D341Med (cell line): ENCODE data around the gene BRIP1.
"Not testable (repeated sequence)": the region's sequence is repeated elsewhere in the genome, so short reads cannot be mapped to it uniquely, and the experiment has no call there.

ENCODE experiments used
- DNase-seq: peaks from one replicate; pipeline ENCODE4 v3.0.0; 2012; ENCODE audit warnings: low spot score

Gene BRIP1

DNA sequence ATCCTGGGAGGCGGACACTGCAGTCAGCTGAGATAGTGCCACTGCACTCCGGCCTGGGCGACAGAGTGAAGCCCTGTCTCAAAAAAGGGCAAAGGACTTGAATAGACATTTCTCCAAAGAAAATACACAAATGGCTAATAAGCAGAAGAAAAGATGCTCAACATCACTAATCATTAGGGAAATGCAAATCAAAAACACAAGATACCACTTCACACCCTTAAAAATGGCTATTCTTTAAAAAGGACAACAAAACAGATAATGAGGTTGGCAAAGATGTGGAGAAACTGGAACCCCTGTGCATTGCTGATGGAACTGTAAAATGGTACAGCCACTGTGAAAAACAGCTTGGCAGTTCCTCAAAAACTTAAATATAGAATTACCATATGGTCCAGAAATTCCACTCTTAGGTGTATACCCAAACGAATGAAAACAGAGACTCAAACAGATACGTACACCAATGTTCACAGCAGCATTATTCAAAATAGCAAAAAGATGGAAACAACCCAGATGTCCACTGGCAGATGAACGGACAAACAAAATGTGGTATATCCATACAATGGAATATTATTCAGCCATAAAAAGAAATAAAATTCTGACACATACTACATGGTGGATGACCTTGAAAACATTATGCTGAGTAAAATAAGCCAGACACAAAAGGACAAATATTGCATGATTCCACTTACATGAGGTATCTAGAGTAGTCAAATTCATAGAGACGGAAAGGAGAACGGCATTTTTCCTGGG lies 35.5 kb downstream of the BRIP1 start:
- DNase-seq: no peak

DNA sequence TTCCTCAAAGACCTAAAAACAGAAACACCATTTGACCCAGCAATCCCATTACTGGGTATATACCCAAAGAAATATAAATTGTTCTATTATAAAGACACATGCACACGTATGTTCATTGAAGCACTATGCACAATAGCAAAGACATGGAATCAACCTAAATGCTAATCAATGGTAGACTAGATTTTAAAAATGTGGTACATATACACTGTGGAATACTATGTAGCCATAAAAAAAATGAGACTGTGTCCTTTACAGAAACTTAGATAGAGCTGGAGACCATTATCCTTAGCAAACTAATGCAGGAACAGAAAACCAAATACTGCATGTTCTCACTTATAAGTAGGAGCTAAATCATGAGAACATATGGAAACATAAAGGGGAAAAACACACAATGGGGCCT lies 36.5 kb downstream of the BRIP1 start:
- not testable (repeated sequence) for DNase-seq

DNA sequence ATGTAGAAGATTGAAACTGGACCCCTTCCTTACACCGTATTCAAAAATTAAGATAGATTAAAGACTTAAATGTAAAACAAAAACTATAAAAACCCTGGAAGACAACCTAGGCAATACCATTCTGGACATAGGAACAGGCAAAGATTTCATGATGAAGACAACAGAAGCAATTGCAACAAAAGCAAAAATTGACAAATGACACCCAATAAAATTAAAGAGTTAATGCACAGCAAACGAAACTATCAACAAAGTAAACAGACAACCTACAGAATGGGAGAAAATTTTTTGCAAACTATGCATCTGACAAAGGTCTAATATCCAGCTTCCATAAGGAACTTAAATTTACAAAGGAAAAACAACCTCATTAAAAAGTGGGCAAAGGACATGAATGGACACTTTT lies 37.1 kb downstream of the BRIP1 start:
- not testable (repeated sequence) for DNase-seq

DNA sequence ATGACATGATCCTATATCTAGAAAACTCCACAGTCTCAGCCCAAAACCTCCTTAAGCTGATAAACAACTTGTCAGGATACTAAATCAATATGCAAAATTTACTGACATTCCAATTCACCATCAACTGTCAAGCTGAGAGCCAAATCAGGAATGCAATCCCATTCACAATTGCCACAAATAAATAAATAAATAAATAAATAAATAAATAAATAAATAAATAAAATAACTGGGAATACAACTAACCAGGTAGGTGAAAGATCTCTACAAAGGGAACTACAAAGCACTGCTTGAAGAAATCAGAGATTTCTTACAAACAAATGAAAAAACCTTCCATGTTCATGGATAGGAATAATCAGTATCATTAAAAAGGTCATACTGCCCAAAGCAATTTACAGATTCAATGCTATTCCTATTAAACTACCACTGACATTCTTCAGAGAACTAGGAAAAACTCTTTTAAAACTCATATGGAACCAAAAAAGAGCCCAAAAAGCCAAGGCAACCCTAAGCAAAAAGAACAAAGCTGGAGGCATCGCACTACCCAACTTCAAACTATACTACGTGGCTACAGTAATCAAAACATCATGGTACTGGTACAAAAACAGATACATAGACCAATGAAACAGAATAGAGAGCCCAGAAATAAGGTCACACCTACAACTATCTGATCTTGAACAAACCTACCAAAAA lies 37.7 kb downstream of the BRIP1 start:
- no peak for DNase-seq

DNA sequence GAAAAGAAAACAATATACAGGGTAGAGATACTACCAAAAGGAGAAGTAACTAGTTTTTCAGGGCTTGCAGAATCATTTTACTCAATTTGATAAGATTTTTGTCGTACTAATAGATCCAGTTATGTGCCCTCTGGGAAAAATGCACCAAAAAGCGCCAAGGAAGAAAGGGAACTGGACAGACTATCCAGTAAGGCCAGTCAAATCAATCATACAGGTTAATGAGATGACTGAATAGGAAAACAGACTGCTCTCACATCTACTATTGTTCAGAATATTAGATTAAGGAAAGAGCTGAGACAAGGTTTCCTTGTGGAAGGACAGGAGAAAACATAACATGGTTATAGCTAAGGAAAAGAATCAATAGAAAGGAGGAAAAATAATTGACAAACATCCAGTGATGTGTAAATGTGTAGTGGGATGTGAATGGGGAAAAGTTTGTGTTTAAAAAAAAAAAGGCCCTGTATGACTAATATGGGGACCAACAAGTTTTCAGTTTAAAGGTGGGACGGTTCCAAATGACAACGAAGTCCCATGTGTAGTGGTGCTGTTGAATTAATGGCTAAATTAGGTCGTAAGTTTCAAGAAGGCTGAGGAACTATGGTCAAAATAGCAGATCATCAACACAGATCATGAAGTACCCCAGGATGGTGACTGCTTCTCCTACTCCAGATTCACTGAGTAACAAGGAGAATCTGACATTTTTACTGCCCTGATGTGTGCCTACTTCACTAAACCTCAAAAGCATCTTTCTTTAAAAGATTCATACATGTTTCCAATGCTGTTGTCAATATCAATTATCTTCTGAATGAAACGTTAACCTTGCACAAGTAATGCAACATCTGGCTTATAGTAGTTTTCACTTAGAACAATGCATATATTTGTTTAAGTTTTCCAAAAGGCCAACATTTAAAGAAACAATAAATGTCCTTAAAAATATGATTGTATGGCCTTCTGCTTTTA lies 40.7 kb downstream of the BRIP1 start:
- no peak for DNase-seq

DNA sequence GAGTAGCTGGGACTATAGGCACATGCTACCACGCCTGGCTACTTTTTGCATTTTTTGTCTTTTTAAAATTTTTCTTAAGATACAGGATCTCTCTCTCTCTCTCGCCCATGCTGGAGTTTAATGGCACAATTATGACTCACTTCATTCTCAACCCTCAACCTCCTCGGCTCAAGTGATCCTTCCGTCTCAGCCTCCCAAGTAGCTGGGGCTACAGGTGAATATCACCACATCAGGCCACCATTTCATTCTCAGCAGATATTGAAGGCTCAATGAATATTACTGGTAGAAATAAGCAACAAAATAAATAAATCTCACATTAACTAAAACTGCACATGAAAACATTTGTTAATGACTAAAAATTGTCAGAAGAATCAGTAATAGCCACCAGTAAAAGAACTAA lies 41.7 kb downstream of the BRIP1 start:
- no peak for DNase-seq

DNA sequence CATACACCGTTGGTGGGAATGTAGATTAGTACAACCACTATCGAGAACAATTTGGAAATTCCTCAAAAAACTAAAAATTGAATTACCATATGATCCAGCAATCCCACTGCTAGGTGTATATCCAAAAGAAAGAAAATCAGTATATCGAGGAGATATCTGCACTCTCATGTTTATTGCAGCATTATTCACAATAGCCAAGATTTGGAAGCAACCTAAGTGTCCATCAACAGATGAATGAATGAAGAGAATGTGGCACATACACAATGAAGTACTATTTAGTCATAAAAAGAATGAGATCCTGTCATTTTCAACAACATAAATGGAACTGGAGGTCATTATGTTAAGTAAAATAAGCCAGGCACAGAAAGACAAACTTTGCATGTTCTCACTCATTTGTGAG lies 44.1 kb downstream of the BRIP1 start:
- DNase-seq: not testable (repeated sequence)

DNA sequence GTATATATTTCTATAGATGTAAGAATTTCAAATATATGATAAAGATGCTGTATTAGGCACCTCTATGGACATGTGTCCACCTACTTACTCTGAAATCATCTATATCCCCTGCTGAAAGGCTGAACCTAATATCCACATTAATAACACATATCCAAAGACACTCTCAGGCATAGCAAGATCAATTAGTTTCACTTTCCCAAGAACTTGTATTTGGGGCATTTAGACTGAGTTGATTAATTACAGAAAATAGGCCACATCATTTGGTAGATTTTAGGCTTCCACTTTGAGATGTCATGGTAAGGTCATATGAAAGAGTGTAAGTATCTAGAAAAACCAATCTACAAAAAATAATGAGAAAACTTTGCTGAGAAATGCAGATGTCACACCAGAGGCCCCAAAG lies 45.1 kb downstream of the BRIP1 start:
- no peak for DNase-seq

DNA sequence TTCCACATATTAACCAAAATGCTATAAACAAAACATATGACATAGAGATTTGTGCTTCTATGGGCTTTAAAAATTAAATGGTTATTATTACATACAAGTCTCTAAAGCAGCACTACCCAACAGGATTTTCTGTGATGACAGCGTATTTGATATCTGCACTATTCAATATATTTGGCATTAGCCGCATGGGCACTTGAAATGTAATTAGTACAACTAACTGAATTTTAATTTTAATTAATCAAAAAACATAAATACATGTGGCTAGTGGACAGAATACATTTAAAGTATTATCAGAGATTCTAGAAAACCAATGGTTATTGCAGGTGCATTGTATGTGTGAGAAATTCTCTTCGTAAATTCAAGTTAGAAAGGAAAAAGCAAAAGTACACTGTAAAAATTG lies 45.9 kb downstream of the BRIP1 start:
- no peak for DNase-seq

DNA sequence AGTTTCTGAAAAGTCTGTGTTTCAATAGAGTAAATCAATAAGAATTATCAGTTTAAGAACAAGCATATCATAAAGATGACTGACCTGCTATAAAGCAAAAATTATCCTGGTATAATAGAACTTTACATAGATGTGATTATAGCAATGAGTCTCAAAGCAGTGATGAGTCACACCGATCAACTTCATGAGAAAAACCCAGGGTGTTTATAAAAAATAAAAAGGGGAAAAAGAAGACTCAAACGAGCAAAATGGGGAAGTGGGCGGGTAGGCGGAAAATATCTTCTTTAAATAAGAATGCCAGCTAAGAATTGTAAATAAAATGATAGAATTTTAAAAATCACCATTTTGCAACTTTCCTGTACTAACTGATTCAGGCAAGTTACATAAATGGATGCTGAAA lies 46.8 kb downstream of the BRIP1 start:
- no peak for DNase-seq

DNA sequence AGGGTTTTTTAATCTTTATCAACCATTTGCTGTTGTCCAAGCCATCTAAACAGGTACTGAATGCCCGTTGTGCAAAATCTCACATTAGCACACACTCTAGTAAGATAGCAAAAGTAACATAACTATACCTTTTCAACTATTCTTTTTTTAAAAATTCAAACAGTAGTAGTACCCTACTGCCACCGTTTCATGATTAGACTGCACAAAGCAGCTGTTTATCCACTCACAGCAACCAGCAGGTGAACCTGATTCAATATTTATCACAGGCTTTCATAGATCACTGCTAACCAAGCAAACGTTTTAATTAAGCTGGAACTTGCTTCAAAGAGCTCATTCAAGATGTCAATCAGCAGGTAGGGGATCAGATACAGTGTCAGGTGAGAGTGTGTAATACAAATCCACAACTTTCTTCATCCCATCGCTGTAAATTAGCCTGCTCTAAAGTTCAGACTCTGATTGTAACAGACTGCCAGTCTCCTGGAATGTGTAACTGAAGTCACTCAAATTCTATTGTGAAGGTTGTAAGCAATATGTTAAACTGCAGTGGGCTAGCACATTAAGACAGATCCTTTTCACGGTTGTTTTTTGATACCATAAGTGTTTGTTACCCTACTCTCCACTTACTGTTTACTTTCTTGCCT lies 47.3 kb downstream of the BRIP1 start:
- no peak for DNase-seq

DNA sequence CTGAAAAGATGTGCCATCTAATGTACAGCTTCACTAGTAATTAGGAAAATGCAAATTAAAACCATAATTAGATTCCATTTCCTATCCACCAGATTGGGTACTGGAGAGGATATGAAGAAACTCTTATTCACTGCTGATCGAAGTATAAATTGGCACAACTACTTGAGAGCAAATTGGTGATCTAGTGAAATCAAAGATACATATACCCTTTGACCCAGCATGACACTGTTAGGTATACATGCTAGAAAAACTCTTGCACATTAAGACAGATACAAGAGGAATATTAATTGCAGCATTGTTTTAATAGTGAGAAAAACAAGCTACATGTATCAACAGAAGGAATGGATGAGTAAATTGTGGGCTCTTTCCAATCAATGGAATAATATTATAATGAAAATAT lies 48.8 kb downstream of the BRIP1 start:
- DNase-seq: no peak

DNA sequence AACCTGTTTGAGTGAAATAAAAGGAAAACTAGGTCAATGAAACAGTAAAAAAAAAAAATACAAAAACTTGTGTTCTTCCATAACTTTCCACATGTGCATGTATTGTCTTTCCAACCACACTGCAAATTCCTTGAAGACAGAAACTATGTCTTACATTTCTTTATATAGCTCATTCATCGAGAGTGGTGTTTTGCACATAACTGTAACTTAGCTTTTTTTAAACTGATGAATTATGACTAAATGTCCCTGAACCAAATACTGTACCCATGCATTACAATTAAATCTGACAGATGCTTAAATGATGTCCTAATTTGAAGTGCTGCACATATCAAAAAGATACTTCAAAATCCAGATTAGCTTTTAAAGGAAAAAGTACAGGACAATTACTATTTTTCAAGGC lies 50.1 kb downstream of the BRIP1 start:
- DNase-seq: no peak

DNA sequence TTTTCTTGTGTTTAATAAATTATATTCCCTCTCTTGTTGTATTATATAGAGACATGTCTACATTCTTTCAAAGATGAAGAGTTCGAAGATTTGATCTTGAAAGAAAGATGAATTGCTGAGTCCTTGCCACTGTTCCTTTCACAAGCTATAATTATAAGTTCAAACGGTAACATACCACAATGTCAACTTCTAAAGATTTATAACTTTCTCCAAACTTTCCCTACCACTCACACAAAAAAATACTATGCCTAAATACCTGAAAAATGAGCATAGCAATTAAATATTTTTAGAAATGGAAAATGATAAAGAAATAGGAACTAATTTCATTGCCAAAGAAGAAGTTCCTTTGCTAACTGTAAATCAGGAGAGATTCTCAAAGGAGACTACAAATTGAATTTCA lies 50.6 kb downstream of the BRIP1 start:
- no peak for DNase-seq

DNA sequence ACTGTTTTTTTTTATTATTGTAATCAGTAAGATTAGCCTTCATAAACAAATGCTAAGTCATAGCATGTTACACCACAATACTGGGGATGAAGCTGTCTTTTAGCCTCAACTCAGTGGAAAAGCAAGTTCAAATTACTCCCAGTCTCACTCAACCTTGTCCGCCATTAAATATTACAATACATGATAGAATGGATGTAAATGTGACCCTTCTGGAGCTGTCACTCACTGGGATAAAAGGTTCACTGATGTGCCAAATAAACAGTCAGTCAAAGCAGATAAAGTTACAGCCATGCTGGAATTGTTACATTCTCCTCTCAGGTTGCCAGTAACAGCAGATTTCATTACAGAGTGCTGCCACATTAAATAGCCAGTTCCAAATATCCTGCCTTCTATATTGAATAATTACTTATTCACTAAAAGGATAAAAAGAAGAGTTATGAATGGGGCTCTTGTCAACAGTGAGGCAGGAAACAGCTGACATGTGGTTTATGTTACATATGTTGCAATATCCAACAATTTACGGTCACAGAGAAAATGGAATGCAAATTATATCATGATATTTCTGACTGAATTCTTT lies 53.4 kb downstream of the BRIP1 start:
- no peak for DNase-seq

DNA sequence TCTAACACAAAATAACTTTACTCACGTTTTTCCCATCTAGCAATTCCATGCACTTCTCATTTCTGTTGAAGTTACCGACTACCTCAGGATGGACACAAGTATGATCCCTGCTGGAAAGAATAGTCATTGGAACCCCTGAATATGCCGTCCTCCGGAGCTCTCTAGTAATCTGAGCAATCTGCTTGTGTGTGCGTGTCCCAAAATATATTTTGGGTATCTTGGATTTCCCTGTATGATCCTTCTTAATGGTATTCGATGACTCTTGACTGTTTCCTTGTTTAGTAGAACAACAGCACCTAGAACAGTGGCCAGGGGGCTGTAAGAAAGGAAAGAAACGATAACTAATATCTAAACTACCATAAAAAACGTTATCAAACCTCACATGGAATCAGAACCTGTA lies 54.9 kb downstream of the BRIP1 start:
- no peak for DNase-seq

DNA sequence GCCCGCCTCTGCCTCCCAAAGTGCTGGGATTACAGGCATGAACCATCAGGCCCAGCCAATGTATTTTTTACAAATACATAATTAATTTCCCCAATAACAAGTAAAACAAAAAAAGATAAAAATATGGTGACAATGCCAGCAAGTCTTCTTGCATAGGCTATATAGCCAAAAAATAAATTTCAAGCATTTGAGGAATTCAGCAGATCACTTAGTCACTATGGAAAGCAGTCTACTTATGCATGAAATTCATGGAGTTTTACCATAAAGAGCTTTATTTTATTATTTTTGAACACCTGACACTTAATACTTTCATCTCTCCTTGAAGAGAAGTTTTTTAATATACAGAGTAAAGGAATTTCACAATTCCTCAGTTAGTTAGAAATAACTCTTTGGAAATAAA lies 56.4 kb downstream of the BRIP1 start:
- no peak for DNase-seq

DNA sequence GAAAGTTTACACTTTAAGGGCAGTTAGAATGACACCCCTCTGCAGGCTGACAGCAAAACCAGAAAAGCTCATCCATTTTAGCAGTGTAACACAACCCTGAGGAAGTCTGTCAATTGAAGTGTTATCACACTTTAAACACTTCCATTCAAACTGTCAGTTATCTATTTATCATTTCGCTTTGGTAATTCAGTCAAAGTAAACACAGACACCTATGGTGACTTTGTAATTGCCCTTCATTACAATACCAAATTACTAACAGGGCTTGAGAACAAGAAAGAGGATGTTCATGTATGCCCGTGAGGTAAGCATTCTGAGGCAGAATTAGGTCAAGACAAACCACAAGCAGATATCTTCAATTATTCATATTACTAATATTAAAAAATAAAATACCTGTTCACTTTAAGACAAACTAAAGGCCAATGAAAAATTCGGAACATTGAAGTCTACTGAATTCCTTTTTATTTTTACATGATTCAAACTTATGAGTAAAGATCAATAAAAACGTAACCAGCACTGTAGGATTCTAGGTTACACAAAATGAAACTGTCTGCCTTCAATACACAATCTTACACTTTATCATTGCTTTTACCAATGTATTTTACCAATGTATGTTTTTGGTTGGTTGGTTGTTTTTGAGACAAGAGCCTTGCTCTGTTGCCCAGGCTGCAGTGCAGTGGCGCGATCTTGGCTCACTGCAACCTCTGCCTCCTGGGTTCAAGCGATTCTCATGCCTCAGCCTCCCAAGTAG lies 57.1 kb downstream of the BRIP1 start:
- DNase-seq: no peak

DNA sequence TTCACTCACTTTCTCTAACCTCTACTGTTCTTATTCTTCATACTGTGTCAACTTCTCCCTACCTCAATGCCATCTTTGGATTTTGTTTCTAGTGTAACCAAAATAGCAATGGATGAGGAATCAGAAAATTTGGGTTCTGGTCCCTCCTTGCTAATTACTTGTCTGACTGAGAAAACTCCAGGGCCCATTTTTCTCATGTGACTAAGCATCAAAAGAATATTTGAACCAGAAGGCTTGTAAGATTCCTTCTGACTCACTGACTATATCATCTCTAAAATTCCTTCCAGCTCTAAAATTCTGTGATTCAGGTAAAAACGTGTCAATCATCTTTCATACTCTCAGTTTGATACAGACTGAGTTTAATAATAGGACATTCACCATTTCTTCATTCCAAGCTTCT lies 57.9 kb downstream of the BRIP1 start:
- no peak for DNase-seq

DNA sequence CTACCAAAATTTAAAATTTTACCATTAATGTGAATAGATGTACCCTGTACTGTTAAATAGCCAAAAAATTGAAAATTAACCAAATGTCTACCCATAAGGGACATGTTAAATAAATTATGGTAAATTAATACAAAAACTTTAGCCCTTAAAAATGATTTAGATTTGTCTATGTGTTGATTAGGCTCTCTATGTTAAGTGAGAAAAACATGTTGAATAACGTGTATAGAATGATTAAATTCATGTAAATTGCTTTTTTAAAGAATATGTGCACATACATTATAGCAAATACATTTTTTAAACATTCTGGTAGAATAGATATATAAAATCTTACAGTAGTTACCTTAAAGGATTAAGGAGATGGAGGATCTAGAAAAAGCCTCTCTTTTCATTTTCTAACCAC lies 59.5 kb downstream of the BRIP1 start:
- DNase-seq: no peak

DNA sequence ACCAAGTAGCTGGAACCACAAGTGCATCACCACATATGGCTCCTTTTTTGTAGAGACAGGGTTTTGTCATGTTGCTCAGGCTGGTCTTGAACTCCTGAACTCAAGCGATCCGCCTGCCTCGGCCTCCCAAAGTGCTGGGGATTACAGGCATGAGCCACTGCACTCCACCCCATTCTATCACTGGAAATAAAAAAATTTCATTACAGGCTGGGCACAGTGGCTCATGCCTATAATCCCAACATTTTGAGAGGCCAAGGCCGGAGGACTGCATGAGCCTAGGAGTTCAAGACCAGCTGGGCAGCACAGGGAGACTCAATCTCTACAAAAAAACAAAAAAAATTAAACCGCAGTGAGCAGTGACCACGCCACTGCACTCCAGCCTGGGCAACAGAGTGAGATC lies 60.1 kb downstream of the BRIP1 start:
- no peak for DNase-seq
